OCI-LY7 (cell line): Measurements from ENCODE around the gene CCDC134.

Experiments used
- EZH2phosphoT487 ChIP-seq: fragments of 200-600 bp; sonication (generic); IDR thresholded peaks from 2 replicates; pipeline ENCODE4 v1.6.1; 2018; ENCODE audit warnings: low read depth, borderline replicate concordance, mild to moderate bottlenecking, mixed run types, antibody characterized with exemption, low read length, moderate library complexity, mixed read lengths
- TF ChIP-seq, protein P1 (sequence below): fragments of 200-600 bp; sonication (generic); conservative IDR thresholded peaks from 2 replicates; pipeline ENCODE4 v1.5.1; 2014; ENCODE audit warnings: mild to moderate bottlenecking, antibody characterized with exemption, low read length, moderate library complexity, mixed read lengths

DNA sequence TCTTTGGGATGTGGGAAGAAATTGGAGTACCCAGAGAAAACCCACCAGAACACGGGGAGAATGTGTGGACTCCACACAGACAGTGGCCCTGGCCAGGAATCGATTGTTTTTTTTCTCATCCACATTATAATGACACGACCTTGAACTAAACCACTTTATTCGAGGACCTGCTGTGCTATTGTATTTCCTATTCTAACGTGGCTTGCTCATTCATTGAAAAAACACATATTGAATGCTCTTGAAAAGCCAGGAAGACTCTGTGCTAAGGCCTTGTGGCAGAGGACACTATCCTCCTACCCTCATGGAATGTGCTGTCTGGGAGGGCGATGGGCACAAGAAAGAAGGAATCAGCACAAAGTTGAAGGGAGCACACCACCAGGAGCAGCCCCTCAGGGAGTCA, 23.3 kb downstream of the CCDC134 start:
- TF ChIP-seq, protein P1, sequence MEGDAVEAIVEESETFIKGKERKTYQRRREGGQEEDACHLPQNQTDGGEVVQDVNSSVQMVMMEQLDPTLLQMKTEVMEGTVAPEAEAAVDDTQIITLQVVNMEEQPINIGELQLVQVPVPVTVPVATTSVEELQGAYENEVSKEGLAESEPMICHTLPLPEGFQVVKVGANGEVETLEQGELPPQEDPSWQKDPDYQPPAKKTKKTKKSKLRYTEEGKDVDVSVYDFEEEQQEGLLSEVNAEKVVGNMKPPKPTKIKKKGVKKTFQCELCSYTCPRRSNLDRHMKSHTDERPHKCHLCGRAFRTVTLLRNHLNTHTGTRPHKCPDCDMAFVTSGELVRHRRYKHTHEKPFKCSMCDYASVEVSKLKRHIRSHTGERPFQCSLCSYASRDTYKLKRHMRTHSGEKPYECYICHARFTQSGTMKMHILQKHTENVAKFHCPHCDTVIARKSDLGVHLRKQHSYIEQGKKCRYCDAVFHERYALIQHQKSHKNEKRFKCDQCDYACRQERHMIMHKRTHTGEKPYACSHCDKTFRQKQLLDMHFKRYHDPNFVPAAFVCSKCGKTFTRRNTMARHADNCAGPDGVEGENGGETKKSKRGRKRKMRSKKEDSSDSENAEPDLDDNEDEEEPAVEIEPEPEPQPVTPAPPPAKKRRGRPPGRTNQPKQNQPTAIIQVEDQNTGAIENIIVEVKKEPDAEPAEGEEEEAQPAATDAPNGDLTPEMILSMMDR: no peak
- no peak for TF ChIP-seq EZH2phosphoT487
